Measurements from ENCODE around the gene CDKN3.
"Not testable (repeated sequence)": the region's sequence is repeated elsewhere in the genome, so short reads cannot be mapped to it uniquely, and the experiment has no call there.

CDKN3 gene

DNA sequence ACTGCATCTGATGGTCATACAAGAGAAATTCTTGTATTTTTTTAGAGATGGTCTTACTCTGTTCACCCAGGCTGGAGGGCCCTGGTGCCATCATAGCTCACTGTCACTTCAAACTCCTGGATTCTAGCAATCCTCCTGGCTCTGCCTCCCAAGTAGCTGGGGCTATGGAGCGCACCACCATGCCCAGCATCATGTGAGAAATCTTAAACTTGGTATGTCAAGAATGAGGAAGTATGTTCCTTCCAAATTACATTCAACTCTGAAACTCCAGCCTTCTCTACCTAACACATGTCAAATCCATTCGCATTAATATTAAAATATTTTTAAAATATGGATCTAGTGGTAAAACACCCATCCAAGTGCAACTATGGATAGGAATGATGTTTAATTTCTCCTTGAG lies 27.5 kb upstream of the CDKN3 start:
- 67 to 90% methylated on average over 1 to 2 of the region's 2 CpGs for WGBS, 2 experiments
- Histone ChIP-seq H3K27me3 (ENCODE audit: control insufficient read depth, insufficient read depth, low read length, poor library complexity, severe bottlenecking) (peaks cover 2% of the 10 kb centered on the region), H3K4me3 (ENCODE audit: insufficient read depth, low read depth, low read length) (no peak overlapping the region), H3K4me1 (ENCODE audit: control insufficient read depth, insufficient read depth, low read length) (no peaks in the 10 kb centered on the region), H3K27ac (ENCODE audit: insufficient read depth, low read depth, low read length, poor library complexity, severe bottlenecking) (no peak overlapping the region), H3K9me3 (ENCODE audit: control insufficient read depth, low read length) (no peaks in the 10 kb centered on the region), H3K36me3 (ENCODE audit: control insufficient read depth, insufficient read depth, low read length) (no peaks in the 10 kb centered on the region)

DNA sequence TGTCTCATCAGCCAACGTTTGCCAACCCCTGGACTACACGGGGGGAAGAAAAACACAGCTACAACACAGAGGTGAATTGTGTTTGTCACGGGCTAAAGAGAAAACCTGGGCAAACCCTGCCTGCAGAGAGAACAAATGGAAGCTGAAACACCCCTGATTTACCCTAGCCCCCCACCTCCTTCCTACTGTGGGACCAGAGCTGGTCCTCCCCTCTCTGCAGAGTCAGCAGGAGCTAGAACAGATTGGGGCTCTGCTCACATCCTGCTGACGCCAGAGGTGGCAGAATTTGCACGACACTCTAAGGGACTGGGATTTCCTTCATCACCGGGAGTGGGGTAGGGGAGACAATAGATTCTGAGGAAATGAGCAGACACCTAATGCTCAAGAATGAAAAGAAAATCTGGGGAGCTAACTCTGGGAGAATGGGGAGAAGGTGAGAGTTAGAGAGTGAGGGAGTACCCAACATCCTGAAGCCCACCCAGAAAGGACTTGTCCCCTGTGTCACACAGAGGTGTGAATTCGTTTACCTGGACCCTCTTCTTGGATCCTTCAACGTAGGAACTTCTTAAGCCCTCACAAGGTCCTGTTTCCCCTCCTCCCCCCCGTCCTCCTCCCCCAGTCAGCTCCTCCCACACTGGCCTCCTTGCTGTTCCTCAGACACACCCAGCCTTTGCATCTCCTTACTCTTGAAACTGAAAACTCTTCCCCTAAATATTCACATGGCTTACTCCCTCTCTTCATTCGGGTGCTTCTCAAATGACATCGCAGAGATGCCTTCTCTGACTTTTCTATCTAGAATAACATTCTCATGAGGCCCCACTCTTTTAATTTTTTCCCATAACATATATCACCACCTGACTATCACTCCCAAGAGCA lies 26.2 kb upstream of the CDKN3 start:
- 67 to 73% methylated on average over 11 of the region's 11 CpGs for WGBS, 2 experiments
- Histone ChIP-seq H3K27ac (ENCODE audit: insufficient read depth, low read depth, low read length, poor library complexity, severe bottlenecking) (no peak overlapping the region), H3K36me3 (ENCODE audit: control insufficient read depth, insufficient read depth, low read length) (no peaks in the 10 kb centered on the region), H3K4me3 (ENCODE audit: insufficient read depth, low read depth, low read length) (no peak overlapping the region), H3K9me3 (ENCODE audit: control insufficient read depth, low read length) (no peaks in the 10 kb centered on the region), H3K4me1 (ENCODE audit: control insufficient read depth, insufficient read depth, low read length) (no peaks in the 10 kb centered on the region), H3K27me3 (ENCODE audit: control insufficient read depth, insufficient read depth, low read length, poor library complexity, severe bottlenecking) (no peaks in the 10 kb centered on the region)

DNA sequence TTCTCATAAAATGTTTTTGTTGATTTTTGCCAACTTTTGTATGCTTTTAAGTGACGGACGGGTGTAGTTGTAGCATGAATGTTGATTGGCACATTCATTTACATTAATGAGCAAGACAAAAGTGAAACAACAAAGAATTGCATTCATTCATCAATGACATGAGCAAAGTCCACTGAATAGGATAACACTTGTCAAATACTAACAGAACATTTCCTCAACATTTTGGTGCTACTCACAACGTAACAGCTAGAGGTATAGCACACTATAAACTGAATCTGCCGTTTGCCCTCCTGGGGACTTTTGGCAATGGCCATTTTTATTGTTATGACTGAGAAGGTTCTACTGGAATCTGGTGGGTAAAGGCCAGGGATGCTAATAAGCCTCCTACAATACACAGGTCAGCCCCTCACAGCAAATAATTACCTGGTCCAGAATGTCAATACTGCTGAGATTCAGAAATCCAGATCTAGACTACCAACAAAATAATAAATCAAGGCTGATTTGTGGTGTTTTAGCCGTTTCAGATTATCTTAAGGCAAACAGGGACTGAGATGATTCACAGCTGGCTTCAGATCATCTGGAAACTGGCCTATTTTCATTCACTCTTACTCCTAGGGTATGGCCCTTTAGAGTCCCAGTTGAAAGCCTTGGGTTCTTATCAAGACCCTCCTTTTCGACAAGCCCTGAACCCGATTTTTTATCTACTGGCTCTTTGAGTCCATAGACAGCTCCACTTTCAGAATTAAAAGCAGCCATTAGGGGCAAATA lies 22.5 kb upstream of the CDKN3 start:
- no peak overlapping the region for H3K27ac ChIP-seq (ENCODE audit: insufficient read depth, low read depth, low read length, poor library complexity, severe bottlenecking)
- H3K4me1 ChIP-seq (ENCODE audit: control insufficient read depth, insufficient read depth, low read length): no peaks in the 10 kb centered on the region
- no peaks in the 10 kb centered on the region for H3K36me3 ChIP-seq (ENCODE audit: control insufficient read depth, insufficient read depth, low read length)
- H3K27me3 ChIP-seq (ENCODE audit: control insufficient read depth, insufficient read depth, low read length, poor library complexity, severe bottlenecking): no peaks in the 10 kb centered on the region
- no peak overlapping the region for H3K4me3 ChIP-seq (ENCODE audit: insufficient read depth, low read depth, low read length)
- WGBS, 2 experiments: 75 to 76% methylated on average over 4 to 6 of the region's 7 CpGs
- H3K9me3 ChIP-seq (ENCODE audit: control insufficient read depth, low read length): no peaks in the 10 kb centered on the region

DNA sequence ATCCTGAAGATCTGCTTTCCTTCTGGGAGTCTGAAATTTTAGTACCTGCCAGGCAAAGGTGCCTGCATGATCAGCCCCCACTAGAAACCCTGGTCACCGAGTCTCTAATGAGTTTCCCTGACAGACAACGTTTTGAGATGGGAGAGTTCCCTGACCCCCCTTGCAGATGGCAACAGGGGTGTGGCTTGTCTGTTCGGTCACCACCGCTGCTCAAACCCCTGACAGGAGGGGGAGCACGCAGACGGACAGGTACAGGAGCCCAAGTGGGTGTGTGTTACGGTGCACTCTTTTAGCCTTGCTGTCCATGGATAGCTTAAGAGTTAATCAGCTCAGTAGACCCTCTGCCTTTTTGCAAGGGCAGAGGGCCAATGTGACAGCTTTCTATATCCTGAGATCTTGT lies 19.3 kb upstream of the CDKN3 start:
- H3K27ac ChIP-seq (ENCODE audit: insufficient read depth, low read depth, low read length, poor library complexity, severe bottlenecking): no peak overlapping the region
- H3K4me3 ChIP-seq (ENCODE audit: insufficient read depth, low read depth, low read length): no peak overlapping the region
- no peaks in the 10 kb centered on the region for H3K9me3 ChIP-seq (ENCODE audit: control insufficient read depth, low read length)
- no peaks in the 10 kb centered on the region for H3K27me3 ChIP-seq (ENCODE audit: control insufficient read depth, insufficient read depth, low read length, poor library complexity, severe bottlenecking)
- no peaks in the 10 kb centered on the region for H3K4me1 ChIP-seq (ENCODE audit: control insufficient read depth, insufficient read depth, low read length)
- 58 to 63% methylated on average over 7 of the region's 7 CpGs for WGBS, 2 experiments
- H3K36me3 ChIP-seq (ENCODE audit: control insufficient read depth, insufficient read depth, low read length): no peaks in the 10 kb centered on the region

DNA sequence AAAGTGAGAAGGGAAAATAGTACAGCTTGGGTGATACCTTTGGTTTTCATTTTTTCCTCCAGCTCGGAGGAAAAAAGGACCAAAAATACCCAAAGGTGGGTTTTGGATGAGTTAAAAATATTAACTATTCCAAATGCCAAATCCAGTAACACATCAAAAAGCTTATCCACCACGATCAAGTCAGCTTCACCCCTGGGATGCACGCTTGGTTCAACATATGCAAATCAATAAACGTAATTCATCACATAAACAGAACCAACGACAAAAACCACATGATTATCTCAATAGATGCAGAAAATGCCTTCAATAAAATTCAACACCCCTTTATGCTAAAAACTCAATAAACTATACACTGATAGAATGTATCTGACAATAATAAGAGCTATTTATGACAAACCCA lies 17.9 kb upstream of the CDKN3 start:
- H3K27me3 ChIP-seq (ENCODE audit: control insufficient read depth, insufficient read depth, low read length, poor library complexity, severe bottlenecking); H3K27ac ChIP-seq (ENCODE audit: insufficient read depth, low read depth, low read length, poor library complexity, severe bottlenecking); H3K36me3 ChIP-seq (ENCODE audit: control insufficient read depth, insufficient read depth, low read length); H3K4me3 ChIP-seq (ENCODE audit: insufficient read depth, low read depth, low read length); H3K9me3 ChIP-seq (ENCODE audit: control insufficient read depth, low read length); H3K4me1 ChIP-seq (ENCODE audit: control insufficient read depth, insufficient read depth, low read length): not testable (repeated sequence)
- WGBS, 2 experiments: 87 to 93% methylated on average over 4 to 5 of the region's 5 CpGs

DNA sequence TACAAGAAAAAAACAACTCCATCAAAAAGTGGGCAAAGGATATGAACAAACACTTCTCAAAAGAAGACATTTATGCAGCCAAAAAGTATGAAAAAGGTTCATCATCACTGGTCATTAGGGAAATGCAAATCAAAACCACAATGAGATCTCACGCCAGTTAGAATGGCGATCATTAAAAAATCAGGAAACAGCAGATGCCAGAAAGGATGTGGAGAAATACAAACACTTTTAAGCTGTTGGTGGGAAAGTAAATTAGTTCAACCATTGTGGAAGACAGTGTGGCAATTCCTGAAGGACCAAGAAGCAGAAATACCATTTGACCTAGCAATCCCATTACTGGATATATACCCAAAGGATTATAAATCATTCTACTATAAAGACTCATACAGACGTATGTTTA lies 16.2 kb upstream of the CDKN3 start:
- not testable (repeated sequence) for H3K9me3 ChIP-seq (ENCODE audit: control insufficient read depth, low read length); H3K4me3 ChIP-seq (ENCODE audit: insufficient read depth, low read depth, low read length); H3K27ac ChIP-seq (ENCODE audit: insufficient read depth, low read depth, low read length, poor library complexity, severe bottlenecking); H3K36me3 ChIP-seq (ENCODE audit: control insufficient read depth, insufficient read depth, low read length); H3K4me1 ChIP-seq (ENCODE audit: control insufficient read depth, insufficient read depth, low read length); H3K27me3 ChIP-seq (ENCODE audit: control insufficient read depth, insufficient read depth, low read length, poor library complexity, severe bottlenecking)
- 91 to 98% methylated on average over 3 of the region's 3 CpGs for WGBS, 2 experiments

DNA sequence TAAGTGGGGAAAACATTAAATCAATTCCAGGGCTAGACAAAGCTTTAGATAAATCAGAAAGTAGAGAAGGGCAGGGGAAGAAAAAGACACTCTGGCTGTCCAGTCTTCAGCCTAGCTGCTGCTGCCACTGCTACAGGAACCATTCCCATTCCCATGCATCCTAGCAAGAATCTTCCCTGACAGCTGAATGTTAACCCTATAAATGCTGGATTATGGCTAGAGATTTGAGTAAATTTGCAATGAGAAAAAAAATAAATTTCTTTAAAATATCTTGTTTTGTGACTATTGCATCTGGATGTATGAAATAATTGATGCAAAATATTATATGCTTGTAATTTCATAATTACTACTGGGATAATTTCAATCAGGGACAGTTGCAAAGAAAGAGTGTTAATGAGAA lies 15.0 kb upstream of the CDKN3 start:
- Histone ChIP-seq H3K4me1 (ENCODE audit: control insufficient read depth, insufficient read depth, low read length) (no peaks in the 10 kb centered on the region), H3K27ac (ENCODE audit: insufficient read depth, low read depth, low read length, poor library complexity, severe bottlenecking) (no peak overlapping the region), H3K9me3 (ENCODE audit: control insufficient read depth, low read length) (no peaks in the 10 kb centered on the region), H3K4me3 (ENCODE audit: insufficient read depth, low read depth, low read length) (no peak overlapping the region), H3K27me3 (ENCODE audit: control insufficient read depth, insufficient read depth, low read length, poor library complexity, severe bottlenecking) (no peaks in the 10 kb centered on the region), H3K36me3 (ENCODE audit: control insufficient read depth, insufficient read depth, low read length) (no peaks in the 10 kb centered on the region)

DNA sequence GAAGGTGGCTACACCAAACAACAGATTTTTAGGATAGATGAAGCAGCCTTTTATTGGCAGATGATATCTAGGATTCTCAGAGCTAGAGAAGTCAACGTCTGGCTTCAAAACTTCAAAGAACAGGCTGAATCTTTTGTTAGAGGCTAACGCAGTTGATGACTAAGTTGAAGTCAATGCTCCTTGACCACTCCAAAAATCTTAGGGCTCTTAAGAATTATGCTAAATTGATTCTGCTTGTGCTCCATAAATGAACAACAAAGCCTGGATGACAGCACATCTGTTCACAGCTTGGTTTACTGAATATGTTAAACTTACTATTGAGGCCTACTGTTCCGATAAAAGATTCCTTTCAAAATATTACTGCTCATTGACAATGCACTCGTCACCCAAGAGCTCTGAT lies 13.0 kb upstream of the CDKN3 start:
- 92 to 95% methylated on average over 4 of the region's 4 CpGs for WGBS, 2 experiments

DNA sequence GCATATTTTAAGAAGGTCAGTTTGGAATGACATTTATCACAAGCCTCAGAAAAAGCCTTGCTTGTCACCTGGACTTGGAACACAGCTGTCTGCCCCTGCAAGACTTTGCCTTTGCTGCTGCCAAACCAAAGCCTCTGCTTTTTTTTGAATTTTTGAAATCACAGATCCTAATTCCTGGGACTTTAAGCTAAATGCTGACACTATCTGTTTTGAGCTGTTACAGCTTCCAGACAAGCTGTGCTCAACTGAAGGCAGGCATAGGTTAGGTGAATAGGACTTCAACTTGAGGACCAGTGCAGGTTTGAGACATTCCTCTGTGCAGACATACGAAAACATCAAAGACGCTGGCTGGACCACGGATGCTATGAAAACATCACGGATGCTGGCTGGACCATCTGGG lies 11.3 kb upstream of the CDKN3 start:
- H3K27me3 ChIP-seq (ENCODE audit: control insufficient read depth, insufficient read depth, low read length, poor library complexity, severe bottlenecking): no peaks in the 10 kb centered on the region
- H3K27ac ChIP-seq (ENCODE audit: insufficient read depth, low read depth, low read length, poor library complexity, severe bottlenecking): no peak overlapping the region
- WGBS, 2 experiments: 94% methylated on average over 4 of the region's 4 CpGs
- H3K4me3 ChIP-seq (ENCODE audit: insufficient read depth, low read depth, low read length): no peak overlapping the region
- H3K36me3 ChIP-seq (ENCODE audit: control insufficient read depth, insufficient read depth, low read length): no peaks in the 10 kb centered on the region
- H3K9me3 ChIP-seq (ENCODE audit: control insufficient read depth, low read length): no peaks in the 10 kb centered on the region
- no peaks in the 10 kb centered on the region for H3K4me1 ChIP-seq (ENCODE audit: control insufficient read depth, insufficient read depth, low read length)

More for the DNA sequence above, 13.0 kb upstream of the CDKN3 start:
- Histone ChIP-seq H3K36me3 (ENCODE audit: control insufficient read depth, insufficient read depth, low read length) (no peaks in the 10 kb centered on the region), H3K4me3 (ENCODE audit: insufficient read depth, low read depth, low read length) (no peak overlapping the region), H3K27ac (ENCODE audit: insufficient read depth, low read depth, low read length, poor library complexity, severe bottlenecking) (no peak overlapping the region), H3K4me1 (ENCODE audit: control insufficient read depth, insufficient read depth, low read length) (no peaks in the 10 kb centered on the region), H3K9me3 (ENCODE audit: control insufficient read depth, low read length) (no peaks in the 10 kb centered on the region), H3K27me3 (ENCODE audit: control insufficient read depth, insufficient read depth, low read length, poor library complexity, severe bottlenecking) (no peaks in the 10 kb centered on the region)

DNA sequence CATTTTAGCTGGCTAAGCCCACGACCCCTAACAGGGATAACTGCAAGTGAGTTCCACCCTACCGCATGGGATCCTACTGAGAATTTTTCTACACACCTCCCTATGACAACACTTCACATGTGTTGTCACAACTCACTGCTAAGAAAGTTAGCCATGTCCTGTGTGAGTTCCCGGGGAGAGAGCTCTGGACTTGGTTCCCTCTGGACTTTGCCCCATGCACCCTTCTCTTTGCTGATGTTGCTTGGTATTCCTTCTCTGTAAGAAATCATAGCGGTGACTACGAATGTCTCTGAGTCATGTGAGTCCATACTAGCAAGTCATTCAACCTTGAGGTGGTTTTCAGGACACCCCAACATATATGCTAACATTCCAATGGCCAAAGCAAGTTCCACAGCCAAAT lies 9.5 kb upstream of the CDKN3 start:
- Histone ChIP-seq H3K4me1 (ENCODE audit: control insufficient read depth, insufficient read depth, low read length) (no peaks in the 10 kb centered on the region), H3K4me3 (ENCODE audit: insufficient read depth, low read depth, low read length) (no peak overlapping the region), H3K9me3 (ENCODE audit: control insufficient read depth, low read length) (no peaks in the 10 kb centered on the region), H3K27me3 (ENCODE audit: control insufficient read depth, insufficient read depth, low read length, poor library complexity, severe bottlenecking) (no peaks in the 10 kb centered on the region), H3K36me3 (ENCODE audit: control insufficient read depth, insufficient read depth, low read length) (no peaks in the 10 kb centered on the region), H3K27ac (ENCODE audit: insufficient read depth, low read depth, low read length, poor library complexity, severe bottlenecking) (no peak overlapping the region)
- WGBS, 2 experiments: 93 to 95% methylated on average over 5 of the region's 5 CpGs

All from ectodermal cell (in vitro differentiated cells).